PFSK-1 (cell line): ENCODE data around the gene CNFN.

Experiments
- POLR2AphosphoS5 ChIP-seq: IDR thresholded peaks from 2 replicates; pipeline ENCODE4 v1.6.1; 2012; ENCODE audit warnings: low read depth, mild to moderate bottlenecking, control low read depth, low read length, moderate library complexity
- REST ChIP-seq, 2 experiments: IDR thresholded peaks; 2 replicates each; pipeline versions ENCODE4 v1.6.1 to v1.8.0; 2011 to 2012; ENCODE audit warnings: low read depth in 2 of 2, low read length in 2 of 2, control low read depth in 1 of 2, inconsistent platforms in 1 of 2, mild to moderate bottlenecking in 1 of 2, moderate library complexity in 1 of 2; ENCODE audit not compliant: insufficient read depth in 1 of 2
- SIN3A ChIP-seq: IDR thresholded peaks from 2 replicates; pipeline ENCODE4 v1.6.1; 2012; ENCODE audit warnings: mild to moderate bottlenecking, low read length, moderate library complexity, borderline replicate concordance; ENCODE audit not compliant: insufficient read depth

- TF ChIP-seq REST (IDR thresholded peaks at IDR 0.05; ENCODE audit: insufficient read depth in 1 of 2, low read depth in 2 of 2, low read length in 2 of 2): no peak
- TF ChIP-seq POLR2AphosphoS5: no peak
- TF ChIP-seq SIN3A: no peak
These were observed 23.4 kb downstream of the CNFN start for GRCh38 chr19:42366673-42367072.
